ENCODE results near the gene TRIP12.
"Not testable (repeated sequence)": the region's sequence is repeated elsewhere in the genome, so short reads cannot be mapped to it uniquely, and the experiment has no call there.

TRIP12 gene

DNA sequence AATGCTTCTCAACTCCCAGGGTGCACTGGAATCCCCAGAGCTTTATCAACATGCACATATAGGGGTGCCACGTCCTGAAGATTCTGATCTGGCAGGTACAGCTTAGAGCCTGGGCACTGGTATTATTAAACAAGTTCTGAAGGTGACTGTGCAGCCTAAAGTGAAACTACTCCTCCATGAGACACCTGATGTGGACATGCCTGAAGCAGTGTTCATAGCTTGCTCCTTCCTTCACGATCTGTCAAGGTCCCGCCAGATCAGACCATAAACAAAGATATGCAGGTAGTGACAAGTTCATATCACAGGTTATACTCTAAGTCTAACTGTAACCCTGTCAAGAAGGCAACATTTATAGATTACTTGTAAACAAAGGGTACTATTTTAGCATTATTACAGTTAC is 142.2 kb downstream of the TRIP12 start:
- no peak overlapping the region for H3K27ac ChIP-seq (ENCODE audit: low read length)
- H3K36me3 ChIP-seq (ENCODE audit: insufficient read depth, low read depth, low read length), result peaks cover 65% of the 10 kb centered on the region
- H3K9me3 ChIP-seq (ENCODE audit: insufficient read depth, low read depth, low read length), result no peaks in the 10 kb centered on the region
- no peak overlapping the region for H3K4me3 ChIP-seq (ENCODE audit: low read length)
- H3K27me3 ChIP-seq (ENCODE audit: insufficient read depth, low read length), result no peaks in the 10 kb centered on the region
- no peak overlapping the region for H3K9ac ChIP-seq (ENCODE audit: low read depth, low read length)
- peaks cover 43% of the 10 kb centered on the region for H3K4me1 ChIP-seq (ENCODE audit: insufficient read depth, low read length)

GRCh38 chr2:229777716-229778115 is 144.1 kb downstream of the TRIP12 start:
- H3K27me3 ChIP-seq (ENCODE audit: insufficient read depth, low read length), result no peaks in the 10 kb centered on the region
- H3K9me3 ChIP-seq (ENCODE audit: insufficient read depth, low read depth, low read length), result no peaks in the 10 kb centered on the region
- no peak overlapping the region for H3K9ac ChIP-seq (ENCODE audit: low read depth, low read length)
- peaks cover 55% of the 10 kb centered on the region for H3K4me1 ChIP-seq (ENCODE audit: insufficient read depth, low read length)
- H3K36me3 ChIP-seq (ENCODE audit: insufficient read depth, low read depth, low read length), result peaks cover 67% of the 10 kb centered on the region
- no peak overlapping the region for H3K27ac ChIP-seq (ENCODE audit: low read length)
- H3K4me3 ChIP-seq (ENCODE audit: low read length), result no peak overlapping the region

GRCh38 chr2:229775614-229776313 is 146.0 kb downstream of the TRIP12 start:
- peak overlapping the region; percentile 4; the same call in 1 of the 2 replicates for H3K4me3 ChIP-seq (ENCODE audit: low read length)
- H3K27ac ChIP-seq (ENCODE audit: low read length), result peak overlapping the region; percentile 15
- peaks cover 82% of the 10 kb centered on the region for H3K36me3 ChIP-seq (ENCODE audit: insufficient read depth, low read depth, low read length)
- H3K27me3 ChIP-seq (ENCODE audit: insufficient read depth, low read length), result no peaks in the 10 kb centered on the region
- peak overlapping the region; percentile 3; the same call in 1 of the 2 replicates for H3K9ac ChIP-seq (ENCODE audit: low read depth, low read length)
- H3K4me1 ChIP-seq (ENCODE audit: insufficient read depth, low read length), result peaks cover 40% of the 10 kb centered on the region
- no peaks in the 10 kb centered on the region for H3K9me3 ChIP-seq (ENCODE audit: insufficient read depth, low read depth, low read length)

DNA sequence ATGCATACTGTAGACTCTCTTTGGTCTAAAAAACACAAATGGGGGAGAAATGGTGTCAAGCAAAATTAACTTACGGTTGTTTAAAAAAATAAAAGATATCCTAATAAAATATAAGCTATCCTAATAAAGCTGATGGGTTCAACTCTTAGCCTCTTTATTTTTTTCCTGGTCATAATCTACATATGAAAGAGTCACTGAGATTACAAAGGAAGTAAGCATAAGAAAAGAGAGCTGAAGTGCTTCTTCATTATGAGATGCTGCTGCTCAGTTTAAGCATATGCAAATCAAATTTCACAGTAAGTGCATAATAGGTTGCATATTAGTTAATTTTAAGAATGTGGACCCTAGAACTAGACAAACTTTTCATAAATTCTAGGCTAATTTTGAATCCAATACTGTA is 147.6 kb downstream of the TRIP12 start:
- no peaks in the 10 kb centered on the region for H3K27me3 ChIP-seq (ENCODE audit: insufficient read depth, low read length)
- peak overlapping the region; percentile 22; the same call in 1 of the 2 replicates for H3K4me3 ChIP-seq (ENCODE audit: low read length)
- H3K27ac ChIP-seq (ENCODE audit: low read length), result peak overlapping the region; percentile 51
- H3K4me1 ChIP-seq (ENCODE audit: insufficient read depth, low read length), result peaks cover 36% of the 10 kb centered on the region
- no peaks in the 10 kb centered on the region for H3K9me3 ChIP-seq (ENCODE audit: insufficient read depth, low read depth, low read length)
- H3K36me3 ChIP-seq (ENCODE audit: insufficient read depth, low read depth, low read length), result peaks cover 82% of the 10 kb centered on the region
- no peak overlapping the region for H3K9ac ChIP-seq (ENCODE audit: low read depth, low read length)

GRCh38 chr2:229768235-229768634 is 153.6 kb downstream of the TRIP12 start:
- Histone ChIP-seq H3K27ac (ENCODE audit: low read length) (no peak overlapping the region), H3K4me1 (ENCODE audit: insufficient read depth, low read length) (no peaks in the 10 kb centered on the region), H3K27me3 (ENCODE audit: insufficient read depth, low read length) (no peaks in the 10 kb centered on the region), H3K9ac (ENCODE audit: low read depth, low read length) (no peak overlapping the region), H3K4me3 (ENCODE audit: low read length) (no peak overlapping the region), H3K36me3 (ENCODE audit: insufficient read depth, low read depth, low read length) (peaks cover 94% of the 10 kb centered on the region), H3K9me3 (ENCODE audit: insufficient read depth, low read depth, low read length) (no peaks in the 10 kb centered on the region)

- Histone ChIP-seq H3K4me1 (ENCODE audit: insufficient read depth, low read length) (no peaks in the 10 kb centered on the region), H3K9ac (ENCODE audit: low read depth, low read length) (no peak overlapping the region), H3K9me3 (ENCODE audit: insufficient read depth, low read depth, low read length) (no peaks in the 10 kb centered on the region), H3K36me3 (ENCODE audit: insufficient read depth, low read depth, low read length) (peaks cover 72% of the 10 kb centered on the region), H3K4me3 (ENCODE audit: low read length) (no peak overlapping the region), H3K27ac (ENCODE audit: low read length) (no peak overlapping the region), H3K27me3 (ENCODE audit: insufficient read depth, low read length) (no peaks in the 10 kb centered on the region)
These were observed 156.1 kb downstream of the TRIP12 start for GRCh38 chr2:229765721-229766120.

- Histone ChIP-seq H3K4me3 (ENCODE audit: low read length) (no peak overlapping the region), H3K27ac (ENCODE audit: low read length) (no peak overlapping the region), H3K9ac (ENCODE audit: low read depth, low read length) (no peak overlapping the region), H3K27me3 (ENCODE audit: insufficient read depth, low read length) (no peaks in the 10 kb centered on the region), H3K4me1 (ENCODE audit: insufficient read depth, low read length) (no peaks in the 10 kb centered on the region), H3K36me3 (ENCODE audit: insufficient read depth, low read depth, low read length) (peaks cover 34% of the 10 kb centered on the region), H3K9me3 (ENCODE audit: insufficient read depth, low read depth, low read length) (no peaks in the 10 kb centered on the region)
These were observed 160.1 kb downstream of the TRIP12 start for GRCh38 chr2:229761663-229762062.

GRCh38 chr2:229757462-229757861 is 164.3 kb downstream of the TRIP12 start:
- not testable (repeated sequence) for H3K9me3 ChIP-seq (ENCODE audit: insufficient read depth, low read depth, low read length); H3K36me3 ChIP-seq (ENCODE audit: insufficient read depth, low read depth, low read length); H3K4me1 ChIP-seq (ENCODE audit: insufficient read depth, low read length); H3K27ac ChIP-seq (ENCODE audit: low read length); H3K9ac ChIP-seq (ENCODE audit: low read depth, low read length); H3K27me3 ChIP-seq (ENCODE audit: insufficient read depth, low read length); H3K4me3 ChIP-seq (ENCODE audit: low read length)

DNA sequence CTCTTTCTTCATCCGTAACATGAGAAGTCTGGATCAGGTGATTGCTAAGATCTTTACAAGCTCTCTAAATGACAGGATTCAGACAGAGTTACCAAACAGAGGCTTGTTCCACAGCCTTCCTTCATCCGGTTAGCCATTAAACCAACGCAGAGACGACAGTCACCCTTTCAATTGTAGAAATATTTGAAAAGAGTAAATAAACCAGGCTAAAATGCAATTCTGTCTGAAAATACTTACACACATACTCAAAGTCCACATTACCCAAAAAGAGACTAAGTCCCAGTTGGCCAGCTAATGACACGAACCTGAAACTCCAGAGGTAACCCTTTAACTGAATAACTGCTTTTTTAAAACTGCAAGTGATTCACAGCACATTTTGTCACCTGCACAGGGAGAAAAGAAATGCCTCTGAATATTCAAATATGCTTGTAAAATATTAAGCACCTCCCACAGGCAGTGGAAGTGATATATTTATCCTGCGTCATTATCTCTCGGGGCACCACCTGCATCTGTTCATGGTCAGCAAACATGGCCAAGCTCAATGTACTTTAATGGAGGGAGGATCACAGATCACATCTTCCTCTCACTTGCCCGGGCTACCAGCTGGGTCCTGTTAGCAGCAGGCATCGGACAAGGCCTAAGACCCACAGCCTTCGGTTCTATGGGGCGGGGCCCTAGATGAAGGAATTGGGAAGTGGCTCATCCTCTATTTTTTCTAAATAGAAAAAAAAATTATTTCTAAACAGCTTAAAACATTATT is 168.7 kb downstream of the TRIP12 start:
- no peak overlapping the region for H3K27ac ChIP-seq (ENCODE audit: low read length)
- H3K9me3 ChIP-seq (ENCODE audit: insufficient read depth, low read depth, low read length), result no peaks in the 10 kb centered on the region
- H3K4me3 ChIP-seq (ENCODE audit: low read length), result no peak overlapping the region
- no peaks in the 10 kb centered on the region for H3K27me3 ChIP-seq (ENCODE audit: insufficient read depth, low read length)
- H3K4me1 ChIP-seq (ENCODE audit: insufficient read depth, low read length), result no peaks in the 10 kb centered on the region
- H3K36me3 ChIP-seq (ENCODE audit: insufficient read depth, low read depth, low read length), result no peaks in the 10 kb centered on the region
- H3K9ac ChIP-seq (ENCODE audit: low read depth, low read length), result no peak overlapping the region

GRCh38 chr2:229749779-229750178 is 172.0 kb downstream of the TRIP12 start:
- Histone ChIP-seq H3K4me3 (ENCODE audit: low read length) (no peak overlapping the region), H3K36me3 (ENCODE audit: insufficient read depth, low read depth, low read length) (no peaks in the 10 kb centered on the region), H3K9ac (ENCODE audit: low read depth, low read length) (no peak overlapping the region), H3K27me3 (ENCODE audit: insufficient read depth, low read length) (no peaks in the 10 kb centered on the region), H3K4me1 (ENCODE audit: insufficient read depth, low read length) (no peaks in the 10 kb centered on the region), H3K9me3 (ENCODE audit: insufficient read depth, low read depth, low read length) (no peaks in the 10 kb centered on the region), H3K27ac (ENCODE audit: low read length) (no peak overlapping the region)

- H3K27ac ChIP-seq (ENCODE audit: low read length), result no peak overlapping the region
- H3K9me3 ChIP-seq (ENCODE audit: insufficient read depth, low read depth, low read length), result peaks cover 5% of the 10 kb centered on the region
- H3K36me3 ChIP-seq (ENCODE audit: insufficient read depth, low read depth, low read length), result no peaks in the 10 kb centered on the region
- H3K9ac ChIP-seq (ENCODE audit: low read depth, low read length), result no peak overlapping the region
- H3K4me3 ChIP-seq (ENCODE audit: low read length), result no peak overlapping the region
- H3K27me3 ChIP-seq (ENCODE audit: insufficient read depth, low read length), result no peaks in the 10 kb centered on the region
- H3K4me1 ChIP-seq (ENCODE audit: insufficient read depth, low read length), result no peaks in the 10 kb centered on the region
These were observed 172.9 kb downstream of the TRIP12 start for GRCh38 chr2:229748950-229749349.

DNA sequence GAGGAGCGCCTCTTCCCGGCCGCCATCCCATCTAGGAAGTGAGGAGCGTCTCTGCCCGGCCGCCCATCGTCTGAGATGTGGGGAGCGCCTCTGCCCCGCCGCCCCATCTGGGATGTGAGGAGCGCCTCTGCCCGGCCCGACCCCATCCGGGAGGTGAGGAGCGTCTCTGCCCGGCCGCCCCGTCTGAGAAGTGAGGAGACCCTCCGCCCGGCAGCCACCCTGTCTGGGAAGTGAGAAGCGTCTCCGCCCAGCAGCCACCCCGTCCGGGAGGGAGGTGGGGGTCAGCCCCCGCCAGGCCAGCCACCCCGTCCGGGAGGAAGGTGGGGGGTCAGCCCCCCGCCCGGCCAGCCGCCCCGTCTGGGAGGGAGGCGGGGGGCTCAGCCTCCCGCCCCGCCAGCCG is 179.1 kb downstream of the TRIP12 start:
- not testable (repeated sequence) for H3K4me3 ChIP-seq (ENCODE audit: low read length); H3K27me3 ChIP-seq (ENCODE audit: insufficient read depth, low read length); H3K9ac ChIP-seq (ENCODE audit: low read depth, low read length); H3K4me1 ChIP-seq (ENCODE audit: insufficient read depth, low read length); H3K27ac ChIP-seq (ENCODE audit: low read length); H3K36me3 ChIP-seq (ENCODE audit: insufficient read depth, low read depth, low read length)
- peaks cover 21% of the 10 kb centered on the region for H3K9me3 ChIP-seq (ENCODE audit: insufficient read depth, low read depth, low read length)

Data from iPS-20b (cell line).